ENCODE measurements around the gene LENG1.

LENG1 gene

DNA sequence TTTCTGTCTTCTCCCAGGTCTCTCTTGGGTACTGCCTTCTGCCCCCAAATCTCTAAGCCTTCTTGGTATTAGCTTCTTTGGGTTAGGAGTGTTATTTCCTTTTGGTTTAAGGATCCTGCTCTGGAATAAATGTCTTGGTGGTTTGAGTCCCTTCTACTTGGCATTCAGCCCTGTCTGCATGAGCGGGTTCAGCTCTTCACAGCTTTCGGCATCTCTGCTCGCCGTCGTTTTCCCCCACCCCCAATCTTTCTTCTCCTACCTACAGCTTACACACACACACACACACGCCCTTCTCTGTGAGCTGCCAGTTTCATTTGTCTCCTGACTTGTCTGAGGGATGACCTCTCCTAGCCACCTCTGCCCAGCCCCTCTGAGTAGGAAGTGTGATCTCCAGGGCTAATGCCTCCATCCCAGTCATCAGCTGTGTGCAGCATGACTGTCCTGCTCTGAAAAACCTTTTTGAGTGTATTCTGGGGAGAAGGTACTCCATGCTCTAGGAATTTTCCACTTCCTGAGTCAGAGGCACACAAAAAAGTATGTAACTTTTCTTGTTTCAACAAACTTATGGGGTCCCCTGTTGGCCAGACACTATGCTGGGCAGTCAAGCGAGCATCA is 17.2 kb downstream of the LENG1 start:
- Histone ChIP-seq H3K27me3 (ENCODE audit: low read length) (no peaks in the 10 kb centered on the region), H4K20me1 (ENCODE audit: low read depth, low read length) (no peaks in the 10 kb centered on the region; the same call in 1 of the 2 replicates), H3K9ac (ENCODE audit: low read length) (no peak overlapping the region), H3K4me2 (ENCODE audit: low read depth, low read length, poor library complexity, severe bottlenecking) (no peak overlapping the region), H3K9me3 (ENCODE audit: insufficient read depth, low read length) (no peaks in the 10 kb centered on the region), H3K4me3 (ENCODE audit: insufficient read depth, low read length, poor library complexity, severe bottlenecking) (no peak overlapping the region), H3K27ac (ENCODE audit: low read depth, low read length) (no peak overlapping the region), H3K79me2 (ENCODE audit: insufficient read depth, low read length) (peaks cover 50% of the 10 kb centered on the region), H2AFZ (ENCODE audit: low read depth, low read length, severe bottlenecking) (no peak overlapping the region), H3K9me2 (replicated peaks; ENCODE audit: insufficient read depth, low read length) (no peaks in the 10 kb centered on the region), H3F3A (ENCODE audit: insufficient read depth) (no peaks in the 10 kb centered on the region), H3K36me3 (ENCODE audit: low read length) (peaks cover 3% of the 10 kb centered on the region; the same call in 1 of the 2 replicates)
- TF ChIP-seq, protein P1, sequence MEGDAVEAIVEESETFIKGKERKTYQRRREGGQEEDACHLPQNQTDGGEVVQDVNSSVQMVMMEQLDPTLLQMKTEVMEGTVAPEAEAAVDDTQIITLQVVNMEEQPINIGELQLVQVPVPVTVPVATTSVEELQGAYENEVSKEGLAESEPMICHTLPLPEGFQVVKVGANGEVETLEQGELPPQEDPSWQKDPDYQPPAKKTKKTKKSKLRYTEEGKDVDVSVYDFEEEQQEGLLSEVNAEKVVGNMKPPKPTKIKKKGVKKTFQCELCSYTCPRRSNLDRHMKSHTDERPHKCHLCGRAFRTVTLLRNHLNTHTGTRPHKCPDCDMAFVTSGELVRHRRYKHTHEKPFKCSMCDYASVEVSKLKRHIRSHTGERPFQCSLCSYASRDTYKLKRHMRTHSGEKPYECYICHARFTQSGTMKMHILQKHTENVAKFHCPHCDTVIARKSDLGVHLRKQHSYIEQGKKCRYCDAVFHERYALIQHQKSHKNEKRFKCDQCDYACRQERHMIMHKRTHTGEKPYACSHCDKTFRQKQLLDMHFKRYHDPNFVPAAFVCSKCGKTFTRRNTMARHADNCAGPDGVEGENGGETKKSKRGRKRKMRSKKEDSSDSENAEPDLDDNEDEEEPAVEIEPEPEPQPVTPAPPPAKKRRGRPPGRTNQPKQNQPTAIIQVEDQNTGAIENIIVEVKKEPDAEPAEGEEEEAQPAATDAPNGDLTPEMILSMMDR (IDR thresholded peaks at IDR 0.05; ENCODE audit: insufficient read depth, low read length, poor library complexity, severe bottlenecking): no peak
- TF ChIP-seq EZH2phosphoT487 (conservative IDR thresholded peaks at IDR 0.05; ENCODE audit: low read length): no peak

DNA sequence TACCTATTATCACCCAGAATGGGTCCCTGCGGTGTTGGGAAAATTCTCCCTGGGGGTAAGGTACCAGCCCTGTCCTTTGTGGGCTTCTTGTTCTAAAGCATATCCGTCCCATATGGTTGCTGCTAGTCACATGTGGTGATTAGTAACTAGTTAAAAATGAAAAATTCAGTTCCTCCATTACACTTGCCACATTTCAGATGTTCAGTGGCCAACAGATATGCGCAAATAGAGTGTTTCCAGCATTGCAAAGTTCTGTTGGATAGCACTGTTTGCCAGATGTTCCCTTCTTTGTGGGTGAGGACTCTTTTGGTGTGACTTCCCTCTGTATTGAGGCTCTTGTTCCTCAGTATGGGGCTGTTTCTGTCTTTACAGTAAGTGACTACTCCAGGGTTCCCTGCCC is 18.2 kb downstream of the LENG1 start:
- Histone ChIP-seq H3F3A (ENCODE audit: insufficient read depth) (no peaks in the 10 kb centered on the region), H3K4me3 (ENCODE audit: insufficient read depth, low read length, poor library complexity, severe bottlenecking) (no peak overlapping the region), H3K27me3 (ENCODE audit: low read length) (no peaks in the 10 kb centered on the region), H3K27ac (ENCODE audit: low read depth, low read length) (no peak overlapping the region), H3K9me3 (ENCODE audit: insufficient read depth, low read length) (no peaks in the 10 kb centered on the region), H3K36me3 (ENCODE audit: low read length) (peaks cover 3% of the 10 kb centered on the region; the same call in 1 of the 2 replicates), H3K4me2 (ENCODE audit: low read depth, low read length, poor library complexity, severe bottlenecking) (no peak overlapping the region), H2AFZ (ENCODE audit: low read depth, low read length, severe bottlenecking) (no peak overlapping the region), H4K20me1 (ENCODE audit: low read depth, low read length) (no peaks in the 10 kb centered on the region; the same call in 1 of the 2 replicates), H3K79me2 (ENCODE audit: insufficient read depth, low read length) (peaks cover 50% of the 10 kb centered on the region), H3K9me2 (replicated peaks; ENCODE audit: insufficient read depth, low read length) (no peaks in the 10 kb centered on the region), H3K9ac (ENCODE audit: low read length) (no peak overlapping the region)
- TF ChIP-seq EZH2phosphoT487 (conservative IDR thresholded peaks at IDR 0.05; ENCODE audit: low read length): no peak
- TF ChIP-seq, protein P1 (IDR thresholded peaks at IDR 0.05; ENCODE audit: insufficient read depth, low read length, poor library complexity, severe bottlenecking): no peak

DNA sequence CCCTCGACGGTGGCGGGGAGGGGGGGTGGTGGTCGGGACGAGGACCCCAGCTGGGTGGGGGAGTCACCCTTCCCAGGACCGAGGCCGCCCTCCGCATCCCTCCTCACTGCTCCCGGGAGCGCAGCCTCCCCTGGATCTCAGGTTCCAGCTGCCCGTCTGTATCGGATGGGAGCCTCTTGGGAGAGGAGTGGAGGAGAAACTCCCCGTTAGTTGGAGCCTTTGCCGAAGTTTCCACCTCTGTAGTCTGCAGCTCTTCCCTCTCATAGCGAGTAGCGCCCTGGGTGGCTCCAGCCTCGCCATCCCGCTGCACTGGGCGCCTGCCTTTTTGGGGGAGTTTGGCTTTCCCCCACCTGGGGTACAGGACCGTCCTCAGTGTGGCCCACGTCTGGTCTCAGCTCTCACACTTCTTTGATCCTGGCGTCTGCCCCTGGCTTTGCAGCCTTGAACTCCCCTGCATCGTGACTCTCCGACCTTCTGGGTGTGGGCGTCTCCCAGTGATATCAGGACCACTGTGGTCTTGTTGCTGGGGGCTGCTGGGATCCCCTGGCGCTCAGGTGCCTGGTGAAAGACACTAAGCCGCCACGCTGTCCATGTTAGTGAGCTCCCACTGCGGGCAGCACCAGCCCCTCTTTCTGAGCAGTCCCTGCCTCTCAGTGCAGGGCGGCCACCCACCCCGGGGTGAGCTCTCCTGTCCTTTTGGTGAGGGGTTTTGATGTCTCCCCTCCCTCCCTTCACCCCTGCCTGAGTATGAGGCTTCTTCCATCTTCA is 20.8 kb downstream of the LENG1 start:
- H4K20me1 ChIP-seq (ENCODE audit: low read depth, low read length): no peaks in the 10 kb centered on the region; the same call in 1 of the 2 replicates
- TF ChIP-seq, protein P1 (IDR thresholded peaks at IDR 0.05; ENCODE audit: insufficient read depth, low read length, poor library complexity, severe bottlenecking): no peak
- TF ChIP-seq EZH2phosphoT487 (conservative IDR thresholded peaks at IDR 0.05; ENCODE audit: low read length): no peak
- peak overlapping the region; percentile 73 for H3K4me2 ChIP-seq (ENCODE audit: low read depth, low read length, poor library complexity, severe bottlenecking)
- peak overlapping the region; percentile 67; the same call in 1 of the 2 replicates for H3K27ac ChIP-seq (ENCODE audit: low read depth, low read length)
- peak overlapping the region; percentile 88 for H3K9ac ChIP-seq (ENCODE audit: low read length)
- H3K36me3 ChIP-seq (ENCODE audit: low read length): no peaks in the 10 kb centered on the region
- no peak overlapping the region for H2AFZ ChIP-seq (ENCODE audit: low read depth, low read length, severe bottlenecking)
- H3K9me2 ChIP-seq (replicated peaks; ENCODE audit: insufficient read depth, low read length): no peaks in the 10 kb centered on the region
- peaks cover 50% of the 10 kb centered on the region for H3K79me2 ChIP-seq (ENCODE audit: insufficient read depth, low read length)
- H3K4me3 ChIP-seq (ENCODE audit: insufficient read depth, low read length, poor library complexity, severe bottlenecking): peak overlapping the region; percentile 75
- no peaks in the 10 kb centered on the region for H3F3A ChIP-seq (ENCODE audit: insufficient read depth)
- no peaks in the 10 kb centered on the region for H3K9me3 ChIP-seq (ENCODE audit: insufficient read depth, low read length)
- H3K27me3 ChIP-seq (ENCODE audit: low read length): no peaks in the 10 kb centered on the region
